SU-DHL-6 (cell line): ENCODE measurements around the gene AGO1.

ENCODE experiments used
- H2AFZ ChIP-seq: fragments of 200-600 bp; sonication (generic); 2 replicates; pipeline ENCODE4 v1.6.1; 2014; ENCODE audit warnings: low read depth, mild to moderate bottlenecking, moderate library complexity, mixed read lengths, antibody characterized with exemption, low read length; ENCODE audit not compliant: severe bottlenecking
- H3F3A ChIP-seq: fragments of 200-600 bp; shearing (Covaris generic); 2 replicates; pipeline ENCODE4 v1.6.0; 2016; ENCODE audit warnings: antibody characterized with exemption, mild to moderate bottlenecking; ENCODE audit not compliant: insufficient read depth
- H3K27ac ChIP-seq: fragments of 200-600 bp; sonication (generic); 2 replicates; pipeline ENCODE4 v1.5.1; 2016; ENCODE audit warnings: low read depth, mild to moderate bottlenecking, low read length, moderate library complexity, mixed read lengths
- H3K27me3 ChIP-seq: fragments of 200-600 bp; sonication (generic), shearing (Covaris generic); 2 replicates; pipeline ENCODE4 v1.6.0; 2014; ENCODE audit warnings: mild to moderate bottlenecking, low read length
- H3K36me3 ChIP-seq: fragments of 200-600 bp; sonication (generic); 2 replicates; pipeline ENCODE4 v1.6.1; 2014; ENCODE audit warnings: mild to moderate bottlenecking, low read length, mixed read lengths
- H3K4me2 ChIP-seq: fragments of 300-600, 200-600 bp; shearing (Covaris generic), sonication (generic); 2 replicates; pipeline ENCODE4 v1.6.0; 2014; ENCODE audit warnings: low read length, low read depth, mild to moderate bottlenecking; ENCODE audit not compliant: poor library complexity, severe bottlenecking
- H3K4me3 ChIP-seq: fragments of 200-600 bp; sonication (generic); 2 replicates; pipeline ENCODE4 v1.5.1; 2014; ENCODE audit warnings: antibody characterized with exemption, low read length, mild to moderate bottlenecking, mixed read lengths; ENCODE audit not compliant: insufficient read depth, poor library complexity, severe bottlenecking
- H3K79me2 ChIP-seq: fragments of 200-600 bp; sonication (generic); 2 replicates; pipeline ENCODE4 v1.6.1; 2014; ENCODE audit warnings: mild to moderate bottlenecking, low read length, moderate library complexity; ENCODE audit not compliant: insufficient read depth
- H3K9ac ChIP-seq: fragments of 200-600 bp; sonication (generic); 2 replicates; pipeline ENCODE4 v1.7.0; 2014; ENCODE audit warnings: mild to moderate bottlenecking, low read length
- H3K9me2 ChIP-seq: fragments of 200-600 bp; sonication (generic); replicated peaks from 2 replicates; pipeline ENCODE4 v1.6.1; 2014; ENCODE audit warnings: low read length; ENCODE audit not compliant: insufficient read depth
- H3K9me3 ChIP-seq: fragments of 200-600 bp; sonication (generic); 2 replicates; pipeline ENCODE4 v1.6.1; 2014; ENCODE audit warnings: low read length, mixed read lengths; ENCODE audit not compliant: insufficient read depth
- H4K20me1 ChIP-seq: fragments of 200-600 bp; sonication (generic); 2 replicates; pipeline ENCODE4 v1.6.1; 2014; ENCODE audit warnings: low read depth, mild to moderate bottlenecking, antibody characterized with exemption, low read length, moderate library complexity, mixed read lengths
- CTCF ChIP-seq: fragments of 200-600 bp; sonication (generic); IDR thresholded peaks from one replicate; pipeline ENCODE4 v1.5.1; 2017; ENCODE audit warnings: antibody characterized with exemption, mild to moderate bottlenecking, low read length, moderate library complexity; ENCODE audit not compliant: insufficient read depth, poor library complexity, severe bottlenecking
- EZH2phosphoT487 ChIP-seq: fragments of 200-600 bp; sonication (generic), shearing (Covaris generic); conservative IDR thresholded peaks from 2 replicates; pipeline ENCODE4 v1.6.1; 2018; ENCODE audit warnings: mild to moderate bottlenecking, antibody characterized with exemption, low read length, moderate library complexity, mixed read lengths

Gene AGO1

GRCh38 chr1:35929730-35930592, 47.0 kb downstream of the AGO1 start:
- no peaks in the 10 kb centered on the region for H3K27me3 ChIP-seq
- peak overlapping the region; percentile 84 for H3K4me2 ChIP-seq
- H3K9ac ChIP-seq, result peak overlapping the region; percentile 83
- H2AFZ ChIP-seq, result peak overlapping the region; percentile 77
- no peaks in the 10 kb centered on the region for H3K36me3 ChIP-seq
- H3K9me3 ChIP-seq, result no peaks in the 10 kb centered on the region
- H4K20me1 ChIP-seq, result peaks cover 7% of the 10 kb centered on the region
- H3K27ac ChIP-seq, result peak overlapping the region; percentile 90
- peaks cover 37% of the 10 kb centered on the region for H3F3A ChIP-seq
- peak overlapping the region; percentile 81 for H3K4me3 ChIP-seq
- no peak for TF ChIP-seq EZH2phosphoT487
- TF ChIP-seq CTCF, result no peak
- H3K9me2 ChIP-seq, result no peaks in the 10 kb centered on the region
- H3K79me2 ChIP-seq, result peaks cover 36% of the 10 kb centered on the region

- Histone ChIP-seq H3K9me3 (no peaks in the 10 kb centered on the region), H3K9me2 (no peaks in the 10 kb centered on the region), H3F3A (peaks cover 37% of the 10 kb centered on the region), H2AFZ (peak within 1 kb of the TSS; percentile 77), H3K4me3 (peak within 1 kb of the TSS; percentile 81), H3K27ac (peak within 1 kb of the TSS; percentile 90), H3K4me2 (peak within 1 kb of the TSS; percentile 84), H3K36me3 (no peaks in the 10 kb centered on the region), H3K9ac (peak within 1 kb of the TSS; percentile 83), H3K27me3 (no peaks in the 10 kb centered on the region), H4K20me1 (peaks cover 7% of the 10 kb centered on the region), H3K79me2 (peaks cover 45% of the 10 kb centered on the region)
- TF ChIP-seq CTCF, result no peak
- no peak for TF ChIP-seq EZH2phosphoT487
Observed at GRCh38 chr1:35930593-35931445, 47.8 kb downstream of the AGO1 start, which contains the start of gene AGO3. AGO3 (plus strand) TSS chr1:35931105; CDS start chr1:35931427, 322 bp downstream.

- H3K79me2 ChIP-seq, result peaks cover 53% of the 10 kb centered on the region
- H2AFZ ChIP-seq, result peak overlapping the region; percentile 73
Observed at GRCh38 chr1:35931446-35932157, 48.6 kb downstream of the AGO1 start.

More at GRCh38 chr1:35931446-35932157, 48.6 kb downstream of the AGO1 start:
- Histone ChIP-seq H3K4me3 (peak overlapping the region; percentile 81), H3K27ac (peak overlapping the region; percentile 90), H3K9ac (peak overlapping the region; percentile 83), H3K4me2 (peak overlapping the region; percentile 84), H3F3A (peaks cover 37% of the 10 kb centered on the region), H3K36me3 (no peaks in the 10 kb centered on the region), H3K27me3 (no peaks in the 10 kb centered on the region), H3K9me3 (no peaks in the 10 kb centered on the region), H3K9me2 (no peaks in the 10 kb centered on the region), H4K20me1 (peaks cover 7% of the 10 kb centered on the region)
- TF ChIP-seq EZH2phosphoT487 (no peak), CTCF (no peak)
